Erythroblast (primary cell): Measurements from ENCODE around the gene SCFD2.

ENCODE experiments used
- DNase-seq, 2 experiments: peaks; one replicate each; lab custom pipeline; 2025; lab: John Stamatoyannopoulos, UW
- GATA1 ChIP-seq: IDR thresholded peaks from 2 replicates; pipeline ENCODE4 v1.6.1; 2011; ENCODE audit warnings: low read depth, mild to moderate bottlenecking, control low read depth, low read length, moderate library complexity
- POLR2A ChIP-seq: IDR thresholded peaks from 2 replicates; pipeline ENCODE4 v1.6.1; 2011; ENCODE audit warnings: mild to moderate bottlenecking, low read length

Gene SCFD2

DNA sequence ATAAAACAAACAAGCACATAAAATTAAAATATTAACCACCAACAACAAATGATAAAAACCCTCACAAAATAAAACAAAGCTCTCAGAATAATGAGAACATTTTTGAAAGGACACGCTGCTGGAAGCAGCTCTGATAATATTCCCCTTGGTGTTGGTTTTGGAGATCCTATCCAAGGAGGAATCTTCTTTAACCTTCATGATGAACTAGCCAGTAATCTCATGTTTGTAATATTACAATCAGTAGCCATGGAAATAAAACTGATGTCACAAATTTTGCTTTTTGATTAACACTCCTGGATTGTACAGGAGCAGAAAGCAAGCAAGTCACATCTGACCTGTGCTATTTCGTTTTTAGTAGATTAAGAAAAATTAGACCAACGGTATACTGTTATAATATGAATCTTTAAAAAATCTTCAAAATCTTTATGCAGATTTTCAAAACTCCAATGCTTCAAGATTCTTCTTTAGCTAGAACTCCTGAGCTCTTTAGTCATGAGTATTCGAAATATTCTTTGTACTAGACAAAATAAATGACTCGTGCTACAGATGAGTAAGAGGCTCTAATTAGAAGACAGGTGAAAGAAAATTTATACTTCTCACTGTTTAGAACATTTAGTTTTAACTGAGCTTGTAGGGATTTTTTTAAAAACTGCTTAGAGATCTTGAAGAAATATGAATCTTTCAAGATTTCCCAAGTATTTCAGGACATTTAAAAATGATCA is 349.6 kb downstream of the SCFD2 start:
- TF ChIP-seq GATA1, result no peak
- TF ChIP-seq POLR2A, result no peak
- DNase-seq, result no peak

- peak; percentile 53 to 56 for DNase-seq
These were observed 350.2 kb downstream of the SCFD2 start for GRCh38 chr4:53015681-53016080.

DNA sequence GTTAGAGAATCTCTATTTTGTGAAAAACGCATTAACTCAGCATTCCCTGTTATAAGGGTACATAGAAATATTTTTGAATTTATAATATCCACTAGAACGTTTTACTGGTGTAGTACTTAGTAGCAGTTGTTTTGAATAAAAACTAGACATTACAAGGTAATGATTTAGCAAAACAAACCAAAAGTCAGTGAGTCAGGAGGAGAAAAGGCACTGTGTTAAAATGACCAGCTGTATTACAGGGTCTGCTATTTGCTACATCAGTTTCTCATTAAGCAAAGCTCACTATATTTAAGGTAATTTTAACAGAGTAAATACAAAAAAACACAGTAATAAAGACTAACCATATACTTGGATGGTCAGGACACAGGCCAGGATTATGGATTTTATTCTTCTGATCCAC is 351.0 kb downstream of the SCFD2 start:
- TF ChIP-seq GATA1 (no peak), POLR2A (no peak)

More at GRCh38 chr4:53015681-53016080, 350.2 kb downstream of the SCFD2 start:
- TF ChIP-seq POLR2A (no peak), GATA1 (no peak)

DNA sequence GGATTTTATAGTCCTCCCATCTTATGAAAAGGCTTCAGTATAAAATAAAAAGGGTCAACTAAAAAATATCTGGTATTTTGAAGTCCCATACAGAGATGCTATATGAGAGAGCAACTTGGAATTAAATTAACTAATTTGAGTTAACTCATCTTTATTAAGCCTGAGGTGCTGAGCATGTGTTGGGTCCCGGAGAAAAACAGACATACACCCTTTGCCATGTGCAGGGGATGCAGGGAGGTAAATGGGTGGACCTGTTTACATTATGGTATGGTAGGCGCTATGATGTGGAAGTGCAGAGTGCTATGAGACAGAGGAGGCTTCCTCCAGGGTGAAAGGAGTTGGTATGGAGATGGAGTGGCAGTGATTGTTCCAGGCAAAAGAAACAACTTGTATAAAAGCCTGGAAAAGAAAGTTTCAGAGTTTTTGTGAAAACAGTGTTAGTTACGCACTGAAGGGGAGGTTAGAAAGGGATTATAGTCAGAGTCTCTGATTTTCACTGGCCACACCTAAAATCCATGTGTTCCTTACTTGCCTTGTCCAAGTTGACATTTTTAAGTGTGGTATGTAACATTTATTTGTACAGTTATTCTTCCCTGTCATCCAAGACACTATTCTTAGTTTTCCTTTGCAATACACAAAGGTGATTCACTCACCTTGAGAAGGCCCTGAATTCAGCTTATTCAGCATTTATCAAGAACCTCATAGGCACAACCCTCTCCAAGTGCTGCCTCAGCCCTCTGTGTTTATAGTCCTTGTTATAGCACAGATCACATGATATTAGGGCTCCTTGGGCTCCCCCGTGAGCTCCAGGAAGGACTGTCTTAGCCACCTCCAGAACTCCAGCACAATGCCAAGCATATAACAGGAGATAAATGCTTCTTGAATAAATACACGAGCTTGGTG is 351.7 kb downstream of the SCFD2 start:
- DNase-seq, result no peak
- TF ChIP-seq POLR2A (no peak), GATA1 (no peak)

More for the DNA sequence above, 351.0 kb downstream of the SCFD2 start:
- DNase-seq, result no peak

DNA sequence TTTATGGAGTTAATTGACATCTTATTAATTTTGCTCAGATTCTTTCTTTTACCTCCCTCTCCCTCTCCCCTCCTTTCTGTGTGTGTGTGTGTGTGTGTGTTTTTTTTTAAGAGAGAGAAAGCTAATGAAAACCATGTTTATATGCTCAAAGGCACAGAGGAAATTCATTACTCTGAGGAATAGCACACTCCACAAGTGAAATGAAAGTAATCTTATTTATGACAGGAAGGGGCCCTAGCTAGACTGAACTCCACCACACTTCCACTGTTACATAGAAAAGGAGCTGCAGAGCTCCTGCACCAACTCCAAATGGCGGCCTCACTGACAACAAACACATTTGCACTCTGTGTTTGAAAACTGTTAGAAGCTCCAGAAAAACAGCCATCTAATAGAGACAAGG is 353.1 kb downstream of the SCFD2 start:
- no peak for DNase-seq

GRCh38 chr4:53011259-53011905 is 354.5 kb downstream of the SCFD2 start:
- TF ChIP-seq GATA1 (no peak), POLR2A (no peak)

More for the DNA sequence above, 353.1 kb downstream of the SCFD2 start:
- TF ChIP-seq GATA1, result no peak
- TF ChIP-seq POLR2A, result no peak

DNA sequence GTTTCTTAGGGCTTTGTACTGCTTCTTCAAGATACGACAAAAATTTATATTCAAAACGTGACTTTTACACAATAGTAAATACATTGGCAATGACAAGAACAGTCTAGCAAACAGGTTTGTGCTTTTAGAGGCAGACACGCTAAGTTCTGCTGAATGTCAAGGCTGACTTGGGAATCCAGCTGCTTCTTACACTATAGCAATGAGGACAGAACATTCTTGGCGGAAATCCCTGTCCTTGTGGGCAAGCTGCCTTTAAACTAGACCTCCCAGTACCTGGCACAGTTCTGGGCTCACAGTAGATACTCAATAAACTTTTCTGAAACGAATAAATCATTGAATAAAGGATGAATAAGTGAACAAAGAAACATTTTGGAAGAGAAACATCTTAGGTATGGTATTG is 355.5 kb downstream of the SCFD2 start:
- TF ChIP-seq GATA1, result no peak
- no peak for TF ChIP-seq POLR2A
- no peak for DNase-seq

More at GRCh38 chr4:53011259-53011905, 354.5 kb downstream of the SCFD2 start:
- no peak for DNase-seq

GRCh38 chr4:53009824-53010223 is 356.0 kb downstream of the SCFD2 start:
- TF ChIP-seq POLR2A, result no peak
- no peak for TF ChIP-seq GATA1
- DNase-seq, result no peak

DNA sequence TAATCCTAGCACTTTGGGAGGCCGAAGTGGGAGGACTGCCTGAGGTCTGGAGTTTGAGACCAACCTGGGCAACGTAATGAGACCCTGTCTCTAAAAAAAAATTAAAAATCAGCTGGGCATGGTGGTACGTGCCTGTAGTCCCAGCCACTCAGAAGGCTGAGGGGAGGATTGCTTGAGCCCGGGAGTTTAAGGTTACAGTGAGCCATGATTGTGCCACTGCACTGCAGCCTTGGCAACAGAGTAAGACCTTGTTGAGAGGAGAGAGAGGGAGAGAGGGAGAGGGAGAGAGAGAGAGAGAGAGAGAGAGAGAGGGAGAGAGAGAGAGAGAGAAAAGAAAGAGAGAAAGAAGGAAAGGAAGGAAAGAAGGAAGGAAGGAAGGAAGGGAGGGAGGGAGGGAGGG is 358.8 kb downstream of the SCFD2 start:
- TF ChIP-seq GATA1 (no peak), POLR2A (no peak)
- DNase-seq, result no peak

- DNase-seq, result no peak
- TF ChIP-seq GATA1 (no peak), POLR2A (no peak)
These were observed 360.1 kb downstream of the SCFD2 start for GRCh38 chr4:53005808-53006207.

GRCh38 chr4:53005149-53005546 is 360.7 kb downstream of the SCFD2 start:
- TF ChIP-seq POLR2A (no peak), GATA1 (no peak)
- no peak for DNase-seq

DNA sequence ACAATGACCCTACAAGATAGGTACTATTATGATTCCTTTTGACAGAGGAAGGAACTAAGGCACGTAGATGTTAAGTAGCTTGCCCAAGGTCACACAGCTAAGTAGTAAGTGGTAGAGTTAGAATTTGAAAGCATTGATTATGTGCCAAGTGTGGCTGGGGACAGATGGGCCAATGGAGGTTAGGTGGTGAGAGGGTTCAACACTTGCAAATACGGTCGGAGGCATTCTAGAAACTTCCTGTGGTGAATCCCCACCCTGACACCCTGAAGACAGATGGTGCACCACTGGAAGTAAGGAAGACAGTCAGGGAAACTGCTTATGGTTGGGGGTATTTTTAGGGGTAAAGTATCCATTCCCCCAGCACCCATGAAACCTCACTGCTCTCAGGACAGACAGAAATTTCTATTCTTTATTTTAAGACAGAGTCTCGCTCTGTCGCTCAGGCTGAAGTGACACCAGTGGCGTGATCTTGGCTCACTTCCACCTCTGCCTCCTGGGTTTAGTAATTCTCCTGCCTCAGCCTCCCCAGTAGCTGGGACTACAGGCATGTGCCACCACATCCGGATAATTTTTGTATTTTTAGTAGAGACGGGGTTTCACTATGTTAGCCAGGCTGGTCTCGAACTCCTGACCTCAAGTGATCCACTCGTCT is 361.2 kb downstream of the SCFD2 start:
- no peak for DNase-seq

GRCh38 chr4:53003959-53004358 is 361.9 kb downstream of the SCFD2 start:
- TF ChIP-seq GATA1 (no peak), POLR2A (no peak)
- DNase-seq, result no peak

More for the DNA sequence above, 361.2 kb downstream of the SCFD2 start:
- TF ChIP-seq POLR2A (no peak), GATA1 (no peak)
